BE2C (cell line): ENCODE data around the gene DDX10.

Source experiments
- DNase-seq: peaks from one replicate; pipeline ENCODE4 v3.0.0-alpha.2; 2020
- H3K27me3 ChIP-seq: fragments of 250-450 bp; sonication (Bioruptor Pico); 2 replicates; pipeline ENCODE4 v1.5.1; 2020; ENCODE audit warnings: mild to moderate bottlenecking
- H3K36me3 ChIP-seq: fragments of 250-450 bp; sonication (Bioruptor Pico); 2 replicates; pipeline ENCODE4 v1.5.1; 2020; ENCODE audit warnings: mild to moderate bottlenecking
- H3K4me1 ChIP-seq: fragments of 250-450 bp; sonication (Bioruptor Pico); 2 replicates; pipeline ENCODE4 v1.5.1; 2020
- H3K4me3 ChIP-seq: 2 replicates; pipeline ENCODE4 v1.5.1; 2011; ENCODE audit warnings: low read depth, low read length
- H3K9me3 ChIP-seq: fragments of 250-450 bp; sonication (Bioruptor Pico); 2 replicates; pipeline ENCODE4 v1.5.1; 2020
- TF ChIP-seq, protein P1 (sequence below): IDR thresholded peaks from 2 replicates; pipeline ENCODE4 v1.5.1; 2012; ENCODE audit warnings: mild to moderate bottlenecking, low read depth, low read length

The DDX10 gene

DNA sequence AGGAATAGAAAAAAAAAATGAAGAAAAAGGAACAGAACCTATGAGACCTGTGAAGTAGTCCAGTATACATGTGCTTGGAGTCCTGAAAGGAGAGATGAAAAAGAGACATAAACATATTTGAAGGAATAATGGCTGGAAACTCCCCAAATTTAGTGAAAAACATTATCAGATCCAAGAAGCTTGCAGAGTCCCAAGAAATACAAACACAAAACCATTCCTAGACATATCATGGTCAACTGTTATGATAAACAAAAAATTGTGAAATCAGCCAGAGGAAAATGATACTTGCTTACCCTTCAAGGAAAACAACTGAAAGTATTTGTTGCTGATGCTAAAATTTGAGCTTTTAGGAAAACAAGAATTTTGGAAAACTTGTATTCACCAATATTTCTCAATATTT, 250.1 kb downstream of the DDX10 start:
- no peaks in the 10 kb centered on the region for H3K9me3 ChIP-seq
- no peak for DNase-seq
- H3K36me3 ChIP-seq: no peaks in the 10 kb centered on the region; the same call in 1 of the 2 replicates
- H3K4me1 ChIP-seq: no peaks in the 10 kb centered on the region; the same call in 1 of the 2 replicates
- no peaks in the 10 kb centered on the region for H3K27me3 ChIP-seq
- TF ChIP-seq, protein P1, sequence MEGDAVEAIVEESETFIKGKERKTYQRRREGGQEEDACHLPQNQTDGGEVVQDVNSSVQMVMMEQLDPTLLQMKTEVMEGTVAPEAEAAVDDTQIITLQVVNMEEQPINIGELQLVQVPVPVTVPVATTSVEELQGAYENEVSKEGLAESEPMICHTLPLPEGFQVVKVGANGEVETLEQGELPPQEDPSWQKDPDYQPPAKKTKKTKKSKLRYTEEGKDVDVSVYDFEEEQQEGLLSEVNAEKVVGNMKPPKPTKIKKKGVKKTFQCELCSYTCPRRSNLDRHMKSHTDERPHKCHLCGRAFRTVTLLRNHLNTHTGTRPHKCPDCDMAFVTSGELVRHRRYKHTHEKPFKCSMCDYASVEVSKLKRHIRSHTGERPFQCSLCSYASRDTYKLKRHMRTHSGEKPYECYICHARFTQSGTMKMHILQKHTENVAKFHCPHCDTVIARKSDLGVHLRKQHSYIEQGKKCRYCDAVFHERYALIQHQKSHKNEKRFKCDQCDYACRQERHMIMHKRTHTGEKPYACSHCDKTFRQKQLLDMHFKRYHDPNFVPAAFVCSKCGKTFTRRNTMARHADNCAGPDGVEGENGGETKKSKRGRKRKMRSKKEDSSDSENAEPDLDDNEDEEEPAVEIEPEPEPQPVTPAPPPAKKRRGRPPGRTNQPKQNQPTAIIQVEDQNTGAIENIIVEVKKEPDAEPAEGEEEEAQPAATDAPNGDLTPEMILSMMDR: no peak
- H3K4me3 ChIP-seq: no peak overlapping the region

DNA sequence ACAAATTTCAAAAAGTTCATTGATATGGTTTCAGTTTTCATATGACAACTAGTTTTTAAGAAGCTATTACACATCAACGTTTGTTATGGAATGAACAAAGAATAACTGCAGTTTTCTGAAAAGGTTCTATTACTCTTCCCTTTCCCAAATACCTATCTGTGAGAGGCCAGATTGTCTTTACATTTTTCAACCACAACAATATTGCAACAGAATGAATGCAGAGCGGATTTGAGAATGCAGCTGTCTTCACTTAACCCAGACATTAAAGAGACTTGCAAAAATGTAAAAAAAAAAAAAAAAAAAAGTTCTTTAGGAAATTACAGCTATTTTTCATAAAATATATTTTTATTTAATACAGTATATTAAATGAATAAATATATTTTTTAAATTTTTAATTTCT, 250.8 kb downstream of the DDX10 start:
- no peak overlapping the region for H3K4me3 ChIP-seq
- H3K36me3 ChIP-seq: no peaks in the 10 kb centered on the region; the same call in 1 of the 2 replicates
- H3K9me3 ChIP-seq: no peaks in the 10 kb centered on the region
- DNase-seq: no peak
- TF ChIP-seq, protein P1: no peak
- H3K4me1 ChIP-seq: no peaks in the 10 kb centered on the region; the same call in 1 of the 2 replicates
- H3K27me3 ChIP-seq: no peaks in the 10 kb centered on the region

DNA sequence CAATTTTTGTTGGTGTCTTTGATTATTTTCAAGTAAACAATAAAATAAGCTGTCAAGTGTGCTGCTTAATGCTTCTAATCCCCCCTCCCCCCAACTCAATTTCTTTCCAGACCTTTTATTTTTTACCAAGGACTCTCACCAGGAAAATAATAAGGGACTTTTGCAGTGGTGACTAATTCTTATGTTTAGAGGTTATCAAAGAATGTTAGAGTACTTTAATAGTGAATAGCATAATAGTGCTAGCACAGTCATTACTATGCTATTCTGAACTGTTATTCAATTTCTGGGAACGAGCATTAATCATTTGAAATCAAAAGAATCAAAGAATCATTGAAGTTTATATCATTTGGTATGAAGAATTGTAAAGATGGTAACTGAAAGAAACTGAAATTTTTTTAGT, 251.4 kb downstream of the DDX10 start:
- Histone ChIP-seq H3K4me3 (no peak overlapping the region), H3K36me3 (no peaks in the 10 kb centered on the region; the same call in 1 of the 2 replicates), H3K27me3 (no peaks in the 10 kb centered on the region), H3K4me1 (no peaks in the 10 kb centered on the region; the same call in 1 of the 2 replicates), H3K9me3 (no peaks in the 10 kb centered on the region)
- TF ChIP-seq, protein P1: no peak
- no peak for DNase-seq

- Histone ChIP-seq H3K4me3 (no peak overlapping the region), H3K27me3 (no peaks in the 10 kb centered on the region), H3K36me3 (no peaks in the 10 kb centered on the region; the same call in 1 of the 2 replicates), H3K4me1 (no peaks in the 10 kb centered on the region; the same call in 1 of the 2 replicates), H3K9me3 (no peaks in the 10 kb centered on the region)
- TF ChIP-seq, protein P1: no peak
- DNase-seq: no peak
Observed at GRCh38 chr11:108916935-108917334, 252.1 kb downstream of the DDX10 start.

- Histone ChIP-seq H3K27me3 (no peaks in the 10 kb centered on the region), H3K4me1 (no peaks in the 10 kb centered on the region; the same call in none of the 2 replicates), H3K36me3 (no peaks in the 10 kb centered on the region; the same call in 1 of the 2 replicates), H3K9me3 (no peaks in the 10 kb centered on the region), H3K4me3 (no peak overlapping the region)
- no peak for DNase-seq
- TF ChIP-seq, protein P1: no peak
Observed at GRCh38 chr11:108921211-108921610, 256.3 kb downstream of the DDX10 start.

- no peaks in the 10 kb centered on the region for H3K9me3 ChIP-seq
- no peaks in the 10 kb centered on the region for H3K27me3 ChIP-seq
- H3K4me3 ChIP-seq: no peak overlapping the region
- DNase-seq: no peak
- no peaks in the 10 kb centered on the region; the same call in 1 of the 2 replicates for H3K36me3 ChIP-seq
- H3K4me1 ChIP-seq: peaks cover 8% of the 10 kb centered on the region
- TF ChIP-seq, protein P1: no peak
Observed at GRCh38 chr11:108922241-108922640, 257.4 kb downstream of the DDX10 start.
